Thymus (tissue), 14 donors: Measurements from ENCODE around the gene DBR1. TPM values are rescaled to one million over a fixed set of nuclear protein-coding genes. Genes with fewer than 3 reads are reported as not detected.

Experiments
- DNase-seq, 9 donors: peaks; one replicate each; pipeline ENCODE4 v3.0.0-alpha.2; 2013; ENCODE audit warnings: low spot score in 9 of 9, low read depth in 6 of 9, missing footprints in 1 of 9
- H3K27ac ChIP-seq, 2 donors: one replicate each; pipeline ENCODE4 v1.5.1; 2013; ENCODE audit warnings: control low read depth in 1 of 2, low read depth in 1 of 2, low read length in 1 of 2, mild to moderate bottlenecking in 1 of 2, moderate library complexity in 1 of 2
- H3K27me3 ChIP-seq, 2 donors: one replicate each; pipeline ENCODE4 v1.5.1; 2013; ENCODE audit warnings: low read length in 1 of 2; ENCODE audit not compliant: control insufficient read depth in 2 of 2, insufficient read depth in 1 of 2
- H3K36me3 ChIP-seq, 2 donors: one replicate each; pipeline ENCODE4 v1.5.1; 2013; ENCODE audit warnings: low read length in 1 of 2, mild to moderate bottlenecking in 1 of 2, moderate library complexity in 1 of 2; ENCODE audit not compliant: control insufficient read depth in 2 of 2, insufficient read depth in 2 of 2
- H3K4me1 ChIP-seq, 2 donors: one replicate each; pipeline ENCODE4 v1.5.1; 2013; ENCODE audit warnings: low read length in 2 of 2; ENCODE audit not compliant: control insufficient read depth in 2 of 2, insufficient read depth in 2 of 2
- H3K4me3 ChIP-seq, 2 donors: one replicate each; pipeline ENCODE4 v1.5.1; 2013; ENCODE audit warnings: low read length in 2 of 2, control low read depth in 1 of 2, mild to moderate bottlenecking in 1 of 2
- H3K9me3 ChIP-seq, 2 donors: one replicate each; pipeline ENCODE4 v1.5.1; 2013; ENCODE audit warnings: low read length in 1 of 2, mild to moderate bottlenecking in 1 of 2; ENCODE audit not compliant: control insufficient read depth in 2 of 2, insufficient read depth in 1 of 2
- WGBS: extraction: QIAGEN DNeasy Blood & Tissue Kit; methylation state at CpG from one replicate; pipeline ENCODE4 v1.1.7; 2013; 5-methylcytosine and 5-hydroxymethylcytosine counted together
- long read RNA-seq, 10 donors: transcript quantifications; one replicate each; lab custom pipeline, GENCODE V29; 2026
- polyA plus RNA-seq: library from polyadenylated mRNA; stranded (reverse); fragments of 200-250 nt; gene quantifications from one replicate; pipeline ENCODE4 v1.2.3, GENCODE V29; 2013
- total RNA-seq: library from RNA; stranded (reverse); fragments of 120-200 nt; gene quantifications from one replicate; pipeline ENCODE4 v1.2.4, GENCODE V29; 2013
- donor health status: healthy.

DBR1 gene
- total RNA-seq = 16.4 TPM
- polyA plus RNA-seq = 12.7 TPM
- long read RNA-seq, donor 1, partial matches to known transcripts = 0 of 3 reads
- long read RNA-seq, donor 1, other reads (novel, unspliced or antisense) = 0 of 3 reads
- long read RNA-seq, donor 2, transcript DBR1-201 (8 exons, 2,666 nt) = major isoform, 9 of 9 reads
- long read RNA-seq, donor 2, partial matches to known transcripts = 0 of 9 reads
- long read RNA-seq, donor 2, other reads (novel, unspliced or antisense) = 0 of 9 reads
- long read RNA-seq, donor 3, transcript DBR1-201 (8 exons, 2,666 nt) = major isoform, 5 of 5 reads
- long read RNA-seq, donor 3, partial matches to known transcripts = 0 of 5 reads
- long read RNA-seq, donor 3, other reads (novel, unspliced or antisense) = 0 of 5 reads
- long read RNA-seq, donor 4, partial matches to known transcripts = 0 of 3 reads
- long read RNA-seq, donor 4, other reads (novel, unspliced or antisense) = 0 of 3 reads
- long read RNA-seq, donor 5, transcript DBR1-201 (8 exons, 2,666 nt) = major isoform, 13 of 14 reads
- long read RNA-seq, donor 5, partial matches to known transcripts = 0 of 14 reads
- long read RNA-seq, donor 5, other reads (novel, unspliced or antisense) = 0 of 14 reads
- long read RNA-seq, donor 6, partial matches to known transcripts = 0 of 2 reads
- long read RNA-seq, donor 6, other reads (novel, unspliced or antisense) = 0 of 2 reads
- long read RNA-seq, donor 7, transcript DBR1-201 (8 exons, 2,666 nt) = major isoform, 6 of 6 reads
- long read RNA-seq, donor 7, partial matches to known transcripts = 0 of 6 reads
- long read RNA-seq, donor 7, other reads (novel, unspliced or antisense) = 0 of 6 reads
- long read RNA-seq, donor 8, transcript DBR1-201 (8 exons, 2,666 nt) = major isoform, 8 of 8 reads
- long read RNA-seq, donor 8, partial matches to known transcripts = 0 of 8 reads
- long read RNA-seq, donor 8, other reads (novel, unspliced or antisense) = 0 of 8 reads
- long read RNA-seq, donor 9, partial matches to known transcripts = 0 of 2 reads
- long read RNA-seq, donor 9, other reads (novel, unspliced or antisense) = 0 of 2 reads
- long read RNA-seq, donor 10, transcript DBR1-201 (8 exons, 2,666 nt) = major isoform, 7 of 7 reads
- long read RNA-seq, donor 10, partial matches to known transcripts = 0 of 7 reads
- long read RNA-seq, donor 10, other reads (novel, unspliced or antisense) = 0 of 7 reads

DNA sequence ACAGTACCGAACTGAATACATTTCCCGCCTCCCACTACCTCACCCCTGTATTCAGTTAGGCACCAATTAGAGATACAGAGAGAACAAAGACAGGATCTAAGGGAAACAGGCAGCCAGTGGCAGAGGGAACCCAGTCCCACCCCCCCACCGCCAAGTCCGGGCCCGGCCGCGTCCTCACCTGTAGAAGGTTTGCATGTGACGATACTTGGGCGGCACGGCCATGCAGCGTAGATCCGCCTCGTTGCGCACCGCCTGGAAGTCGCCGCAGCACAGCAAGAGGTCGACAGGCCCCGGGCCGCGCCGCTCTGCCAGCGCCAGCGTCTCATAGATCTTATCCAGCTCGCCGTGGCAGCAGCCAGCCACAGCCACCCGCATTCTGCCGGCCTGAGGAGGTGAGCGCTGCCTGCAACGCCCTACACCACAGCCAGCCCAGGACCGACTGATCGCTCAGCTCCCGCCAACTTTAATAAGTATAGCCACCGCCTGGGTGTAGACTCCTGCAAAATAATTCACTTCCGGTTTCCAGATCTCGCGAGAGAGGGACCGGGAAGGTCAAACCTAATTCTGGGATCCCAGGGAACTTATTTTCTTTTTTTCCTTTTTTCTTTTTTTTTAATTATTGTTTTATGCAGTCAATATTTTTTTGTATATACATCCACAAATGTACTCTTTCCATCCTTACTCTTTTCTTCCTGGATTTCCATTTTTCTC lies at the start of gene DBR1:
Gene DBR1 (minus strand): TSS at position 501 of the 711 bp plus-strand sequence. CDS start 126 bp downstream, at position 375.
- H3K36me3 ChIP-seq = peaks cover 1 to 6% of the 10 kb centered on the region in 2 donors
- peak within 1 kb of the TSS; percentile 86 to 91 for H3K4me3 ChIP-seq
- peak within 1 kb of the TSS; percentile 83 to 92 for H3K27ac ChIP-seq
- no peaks in the 10 kb centered on the region for H3K27me3 ChIP-seq
- WGBS = under 1% methylated on average over 38 of the region's 38 CpGs
- peaks cover 4 to 9% of the 10 kb centered on the region in 2 donors for H3K4me1 ChIP-seq
- peak; percentile 74 to 92 (median 80) for DNase-seq
- H3K9me3 ChIP-seq = no peaks in the 10 kb centered on the region

DNA sequence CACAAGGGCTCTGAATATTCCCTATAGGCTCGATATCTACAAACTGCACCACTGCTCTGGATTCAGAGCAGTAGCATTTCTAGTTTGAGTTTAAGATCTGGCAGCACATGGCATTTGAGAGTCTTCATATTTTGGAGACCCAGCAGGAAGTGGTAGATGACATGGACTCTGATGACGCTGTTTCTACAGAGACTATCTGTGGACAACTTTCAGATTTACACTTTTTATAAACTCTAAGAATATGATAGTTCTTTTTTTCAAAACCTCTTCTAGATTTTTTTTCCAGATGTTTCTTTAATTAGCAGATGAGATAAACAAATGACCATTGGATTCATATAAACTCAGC lies 48.2 kb upstream of the DBR1 start:
- no peaks in the 10 kb centered on the region for H3K4me1 ChIP-seq
- H3K36me3 ChIP-seq = peaks cover 28 to 44% of the 10 kb centered on the region in 2 donors
- no peak overlapping the region for H3K4me3 ChIP-seq
- no peaks in the 10 kb centered on the region for H3K9me3 ChIP-seq
- WGBS = 89% methylated on average over 2 of the region's 2 CpGs
- no peak overlapping the region for H3K27ac ChIP-seq
- no peaks in the 10 kb centered on the region for H3K27me3 ChIP-seq
- DNase-seq = no peak

GRCh38 chr3:138222131-138222941 lies 47.6 kb upstream of the DBR1 start:
- 85% methylated on average over 2 of the region's 2 CpGs for WGBS
- H3K27ac ChIP-seq = no peak overlapping the region
- H3K4me1 ChIP-seq = no peaks in the 10 kb centered on the region
- H3K36me3 ChIP-seq = peaks cover 25 to 42% of the 10 kb centered on the region in 2 donors
- H3K4me3 ChIP-seq = no peak overlapping the region
- no peaks in the 10 kb centered on the region for H3K27me3 ChIP-seq
- no peak for DNase-seq
- no peaks in the 10 kb centered on the region for H3K9me3 ChIP-seq

- WGBS = 98% methylated on average over 4 of the region's 4 CpGs
- no peaks in the 10 kb centered on the region for H3K9me3 ChIP-seq
- DNase-seq = no peak
- H3K27me3 ChIP-seq = no peaks in the 10 kb centered on the region
- H3K36me3 ChIP-seq = peaks cover 22 to 30% of the 10 kb centered on the region in 2 donors
- no peak overlapping the region for H3K4me3 ChIP-seq
- H3K4me1 ChIP-seq = no peaks in the 10 kb centered on the region
- no peak overlapping the region for H3K27ac ChIP-seq
Observed at GRCh38 chr3:138220788-138221187, 46.1 kb upstream of the DBR1 start.

- DNase-seq = no peak
- Histone ChIP-seq H3K9me3 (no peaks in the 10 kb centered on the region), H3K36me3 (peaks cover 21 to 24% of the 10 kb centered on the region in 2 donors), H3K27me3 (no peaks in the 10 kb centered on the region), H3K4me1 (no peaks in the 10 kb centered on the region), H3K4me3 (no peak overlapping the region), H3K27ac (no peak overlapping the region)
- WGBS = 100% methylated on average over 1 of the region's 1 CpG
Observed at GRCh38 chr3:138220242-138220641, 45.5 kb upstream of the DBR1 start.

GRCh38 chr3:138219255-138219654 lies 44.5 kb upstream of the DBR1 start:
- Histone ChIP-seq H3K36me3 (peaks cover 12 to 15% of the 10 kb centered on the region in 2 donors), H3K4me3 (no peak overlapping the region), H3K27ac (no peak overlapping the region), H3K9me3 (no peaks in the 10 kb centered on the region), H3K27me3 (no peaks in the 10 kb centered on the region), H3K4me1 (no peaks in the 10 kb centered on the region)
- no peak for DNase-seq
- 100% methylated on average over 1 of the region's 1 CpG for WGBS

GRCh38 chr3:138213398-138214085 lies 38.8 kb upstream of the DBR1 start:
- no peaks in the 10 kb centered on the region for H3K4me1 ChIP-seq
- H3K27ac ChIP-seq = no peak overlapping the region
- 97% methylated on average over 7 of the region's 7 CpGs for WGBS
- H3K27me3 ChIP-seq = no peaks in the 10 kb centered on the region
- no peak overlapping the region for H3K4me3 ChIP-seq
- DNase-seq = no peak
- peaks cover 0 to 14% of the 10 kb centered on the region in 2 donors for H3K36me3 ChIP-seq
- no peaks in the 10 kb centered on the region for H3K9me3 ChIP-seq
